WTC11 (cell line): Measurements from ENCODE around the gene RBM15. TPM values are rescaled to one million over a fixed set of nuclear protein-coding genes. Genes with fewer than 3 reads are reported as not detected.

Experiments
- ATAC-seq: fragments of 200-7000 bp; cut with Tn5 transposase; 2 replicates; pipeline ENCODE4 v1.10.0; 2021; ENCODE audit warnings: mild to moderate bottlenecking, moderate library complexity
- CTCF ChIA-PET: fragments of 300-600 bp; sonication (Branson Sonifier 250); formaldehyde crosslinking; loops from one replicate; lab custom pipeline; 2021; ENCODE audit warnings: antibody characterized with exemption; lab: Charles Lee
- POLR2A ChIA-PET: fragments of 350-600 bp; sonication (Branson Sonifier 250); formaldehyde crosslinking; loops from one replicate; lab custom pipeline; 2021; ENCODE audit warnings: antibody characterized with exemption; lab: Charles Lee
- DNase-seq: peaks from one replicate; pipeline ENCODE4 v3.0.0; 2021; ENCODE audit warnings: low spot score
- H3K27ac Mint-ChIP-seq: 2 replicates; pipeline ENCODE4 v1.8.0; 2021; ENCODE audit warnings: mixed read lengths
- H3K27me3 Mint-ChIP-seq: 2 replicates; pipeline ENCODE4 v1.8.0; 2021; ENCODE audit warnings: low read depth, mild to moderate bottlenecking, moderate library complexity, mixed read lengths
- H3K36me3 Mint-ChIP-seq: 2 replicates; pipeline ENCODE4 v1.8.0; 2021; ENCODE audit warnings: mixed read lengths
- H3K4me1 Mint-ChIP-seq: 2 replicates; pipeline ENCODE4 v1.8.0; 2022; ENCODE audit warnings: mixed read lengths
- H3K4me3 Mint-ChIP-seq: 2 replicates; pipeline ENCODE4 v1.8.0; 2021; ENCODE audit warnings: mild to moderate bottlenecking, moderate library complexity, mixed read lengths
- H3K9me3 Mint-ChIP-seq: 2 replicates; pipeline ENCODE4 v1.8.0; 2021; ENCODE audit warnings: mixed read lengths
- AR ChIP-seq: fragments of 250-450 bp; sonication (Bioruptor Pico); IDR thresholded peaks from 2 replicates; pipeline ENCODE4 v1.9.0; 2021; ENCODE audit warnings: mild to moderate bottlenecking
- ATF2 ChIP-seq: sonication (generic); formaldehyde crosslinking; IDR thresholded peaks from 2 replicates; pipeline ENCODE4 v1.8.1; 2022; ENCODE audit warnings: low read depth, missing genetic modification reagents, borderline replicate concordance
- ATF3 ChIP-seq: sonication (generic); formaldehyde crosslinking; conservative IDR thresholded peaks from 2 replicates; pipeline ENCODE4 v1.8.1; 2022; ENCODE audit warnings: mild to moderate bottlenecking, missing genetic modification reagents
- CDX4 ChIP-seq: fragments of 250-450 bp; sonication (Bioruptor Pico); IDR thresholded peaks from 2 replicates; pipeline ENCODE4 v1.9.0; 2021; ENCODE audit warnings: moderate library complexity, mild to moderate bottlenecking, inconsistent platforms, borderline replicate concordance
- CTCF ChIP-seq: fragments of 200-600 bp; IDR thresholded peaks from 2 replicates; pipeline ENCODE4 v1.8.0; 2022; ENCODE audit warnings: antibody characterized with exemption
- EMX1 ChIP-seq: fragments of 250-450 bp; sonication (Bioruptor Pico); IDR thresholded peaks from 2 replicates; pipeline ENCODE4 v1.8.0; 2021; ENCODE audit warnings: mild to moderate bottlenecking
- ERG ChIP-seq: fragments of 250-450 bp; sonication (Bioruptor Pico); IDR thresholded peaks from 2 replicates; pipeline ENCODE4 v1.8.0; 2021; ENCODE audit warnings: mild to moderate bottlenecking
- ETV6 ChIP-seq: sonication (generic); formaldehyde crosslinking; IDR thresholded peaks from 2 replicates; pipeline ENCODE4 v1.8.1; 2022; ENCODE audit warnings: mild to moderate bottlenecking, missing genetic modification reagents
- HMGXB4 ChIP-seq: sonication (generic); formaldehyde crosslinking; IDR thresholded peaks from 2 replicates; pipeline ENCODE4 v1.8.1; 2023; ENCODE audit warnings: mild to moderate bottlenecking, moderate library complexity, missing genetic modification reagents
- JUN ChIP-seq: sonication (generic); formaldehyde crosslinking; IDR thresholded peaks from 2 replicates; pipeline ENCODE4 v1.8.0; 2023; ENCODE audit warnings: mild to moderate bottlenecking, missing genetic modification reagents
- MAX ChIP-seq: sonication (generic); formaldehyde crosslinking; IDR thresholded peaks from 2 replicates; pipeline ENCODE4 v1.8.0; 2022; ENCODE audit warnings: mild to moderate bottlenecking, missing genetic modification reagents
- MLX ChIP-seq: sonication (generic); formaldehyde crosslinking; IDR thresholded peaks from 2 replicates; pipeline ENCODE4 v1.8.1; 2023; ENCODE audit warnings: mild to moderate bottlenecking, missing genetic modification reagents, moderate library complexity
- NR3C1 ChIP-seq: sonication (generic); formaldehyde crosslinking; conservative IDR thresholded peaks from 2 replicates; pipeline ENCODE4 v1.8.1; 2023; ENCODE audit warnings: low read depth, mild to moderate bottlenecking, missing genetic modification reagents
- OVOL2 ChIP-seq: fragments of 250-450 bp; sonication (Bioruptor Pico); IDR thresholded peaks from 2 replicates; pipeline ENCODE4 v1.9.0; 2021; ENCODE audit warnings: mild to moderate bottlenecking, borderline replicate concordance
- PRRX2 ChIP-seq: fragments of 250-450 bp; sonication (Bioruptor Pico); IDR thresholded peaks from 2 replicates; pipeline ENCODE4 v1.8.0; 2021; ENCODE audit warnings: mild to moderate bottlenecking
- ZNF232 ChIP-seq: sonication (generic); formaldehyde crosslinking; IDR thresholded peaks from 2 replicates; pipeline ENCODE4 v1.8.0; 2022; ENCODE audit warnings: mild to moderate bottlenecking, missing genetic modification reagents
- ZNF317 ChIP-seq: sonication (generic); formaldehyde crosslinking; IDR thresholded peaks from 2 replicates; pipeline ENCODE4 v1.8.1; 2023; ENCODE audit warnings: low read depth, mild to moderate bottlenecking, moderate library complexity, missing genetic modification reagents, borderline replicate concordance
- ZNF416 ChIP-seq: fragments of 250-450 bp; sonication (Bioruptor Pico); IDR thresholded peaks from 2 replicates; pipeline ENCODE4 v1.9.0; 2021; ENCODE audit warnings: mild to moderate bottlenecking, inconsistent platforms
- ZNF512 ChIP-seq: sonication (generic); formaldehyde crosslinking; IDR thresholded peaks from 2 replicates; pipeline ENCODE4 v1.8.1; 2022; ENCODE audit warnings: missing genetic modification reagents, borderline replicate concordance
- ZNF671 ChIP-seq: fragments of 250-450 bp; sonication (Bioruptor Pico); IDR thresholded peaks from 2 replicates; pipeline ENCODE4 v1.8.0; 2021; ENCODE audit warnings: mild to moderate bottlenecking
- total RNA-seq: library from RNA; stranded (reverse); gene quantifications from 3 replicates; pipeline ENCODE4 v1.2.3, GENCODE V29; 2021

RBM15 gene
- total RNA-seq, 1 experiment from 2014 or later, result 50.6 TPM

- no peak for DNase-seq
- Mint-ChIP-seq H3K4me1 (peaks cover 72% of the 10 kb centered on the region), H3K4me3 (no peak overlapping the region), H3K9me3 (peaks cover 2% of the 10 kb centered on the region), H3K27ac (no peak overlapping the region; the same call in 1 of the 2 replicates), H3K36me3 (peaks cover 47% of the 10 kb centered on the region), H3K27me3 (no peaks in the 10 kb centered on the region)
- TF ChIP-seq AR (CRISPR knock-in tag) (no peak), CDX4 (no peak), EMX1 (CRISPR knock-in tag) (no peak), ATF3 (CRISPR knock-in tag) (no peak), ERG (CRISPR knock-in tag) (no peak), MLX (no peak), NR3C1 (no peak), JUN (CRISPR knock-in tag) (no peak), HMGXB4 (CRISPR knock-in tag) (no peak), MAX (CRISPR knock-in tag) (no peak), ETV6 (CRISPR knock-in tag) (no peak), PRRX2 (CRISPR knock-in tag) (no peak), OVOL2 (CRISPR knock-in tag) (no peak), ATF2 (CRISPR knock-in tag) (no peak), ZNF671 (no peak), ZNF232 (no peak), ZNF416 (CRISPR knock-in tag) (no peak), CTCF (no peak), ZNF512 (CRISPR knock-in tag) (no peak), ZNF317 (CRISPR knock-in tag) (no peak)
- ATAC-seq, result no peak
- ChIA-PET POLR2A (interaction anchor here (1.8 kb wide), 1 partner anchor 8 kb away, joined by 3 read pairs; no protein-coding TSS in a partner anchor), CTCF (interaction anchor here (0.8 to 6.1 kb wide), 3 partner anchors 29 to 133 kb away, joined by 3 to 100 read pairs (median 4); partner anchors contain the start of gene KCNC4)
Observed at GRCh38 chr1:110341146-110341871, 2.1 kb downstream of the RBM15 start.
